GM12878 (cell line): ENCODE measurements around the gene MAGI2. TPM values are rescaled to one million over a fixed set of nuclear protein-coding genes. Genes with fewer than 3 reads are reported as not detected.

Experiments
- ATAC-seq: fragments of 200-7000 bp; cut with Tn5 transposase; 3 replicates; pipeline ENCODE4 v1.9.1; 2020; ENCODE audit warnings: mild to moderate bottlenecking, moderate library complexity
- BruUV-seq: library from RNA; stranded (reverse); fragments of 400-500 nt; replicated peaks from 2 replicates; lab custom pipeline; 2021; lab: Mats Ljungman, UMichigan
- CTCF ChIA-PET: fragments of 300-600 bp; sonication (Branson Sonifier 250); formaldehyde crosslinking; extraction: SDS; loops from one replicate; lab custom pipeline; 2021; ENCODE audit warnings: inconsistent platforms; lab: Yijun Ruan, JAX
- POLR2A ChIA-PET: fragments of 350-600 bp; formaldehyde crosslinking; extraction: SDS; loops from one replicate; lab custom pipeline; 2021; ENCODE audit warnings: inconsistent platforms; lab: Charles Lee
- RAD21 ChIA-PET: fragments of 300-600 bp; sonication (Branson Sonifier 250); formaldehyde crosslinking; loops from one replicate; lab custom pipeline; 2023; ENCODE audit warnings: antibody characterized with exemption; ENCODE audit not compliant: unreplicated experiment; lab: Charles Lee
- SMC1A ChIA-PET: fragments of 300-600 bp; sonication (Branson Sonifier 250); formaldehyde crosslinking; loops from one replicate; lab custom pipeline; 2023; ENCODE audit not compliant: unreplicated experiment, uncharacterized antibody; lab: Charles Lee
- DNase-seq: peaks from one replicate; pipeline ENCODE4 v3.0.0-alpha.2; 2011; ENCODE audit warnings: low read depth, low spot score
- FAIRE-seq: peaks from 3 replicates; lab custom pipeline; 2011; peaks lifted over from hg19 to GRCh38; lab: Jason Lieb, UNC
- H2AFZ ChIP-seq: 2 replicates; pipeline ENCODE4 v1.6.0; 2011; ENCODE audit warnings: low read depth, low read length, control low read depth; ENCODE audit not compliant: control insufficient read depth
- H3K27ac ChIP-seq: 2 replicates; pipeline ENCODE4 v1.5.1; 2011; ENCODE audit warnings: control low read depth; ENCODE audit not compliant: control insufficient read depth, insufficient read depth
- H3K27me3 ChIP-seq, 2 experiments: replicated peaks in 1 of 2; 2 replicates each; pipeline versions ENCODE4 v1.6.0 to v1.6.1; 2011; ENCODE audit warnings: low read length in 1 of 2; ENCODE audit not compliant: control insufficient read depth in 2 of 2, insufficient read depth in 2 of 2
- H3K36me3 ChIP-seq, 2 experiments: 2 replicates each; pipeline ENCODE4 v1.5.1; 2011; ENCODE audit warnings: low read length in 1 of 2; ENCODE audit not compliant: control insufficient read depth in 2 of 2, insufficient read depth in 2 of 2
- H3K4me1 ChIP-seq: 2 replicates; pipeline ENCODE4 v1.6.1; 2011; ENCODE audit warnings: mild to moderate bottlenecking, low read length, moderate library complexity, mixed read lengths; ENCODE audit not compliant: control insufficient read depth, insufficient read depth
- H3K4me2 ChIP-seq: 2 replicates; pipeline ENCODE4 v1.6.0; 2011; ENCODE audit warnings: control low read depth; ENCODE audit not compliant: control insufficient read depth, insufficient read depth
- H3K4me3 ChIP-seq: fragments of 200-600 bp; sonication (generic); 2 replicates; pipeline ENCODE4 v1.5.1; 2016
- H3K79me2 ChIP-seq: 2 replicates; pipeline ENCODE4 v1.6.0; 2011; ENCODE audit warnings: low read length; ENCODE audit not compliant: control insufficient read depth, insufficient read depth
- H3K9ac ChIP-seq: 2 replicates; pipeline ENCODE4 v1.8.0; 2011; ENCODE audit warnings: low read length, control low read depth, mixed read lengths; ENCODE audit not compliant: control insufficient read depth, insufficient read depth
- H3K9me3 ChIP-seq: replicated peaks from 3 replicates; pipeline ENCODE4 v1.5.1; 2011; ENCODE audit warnings: mild to moderate bottlenecking, low read length; ENCODE audit not compliant: control insufficient read depth, insufficient read depth
- H4K20me1 ChIP-seq: 2 replicates; pipeline ENCODE4 v1.6.0; 2011; ENCODE audit not compliant: control insufficient read depth, insufficient read depth
- ATF3 ChIP-seq: IDR thresholded peaks from 2 replicates; pipeline ENCODE4 v1.6.1; 2011; ENCODE audit warnings: low read depth, mild to moderate bottlenecking, low read length, moderate library complexity, borderline replicate concordance; ENCODE audit errors: extremely low read depth
- CBFB ChIP-seq: IDR thresholded peaks from 2 replicates; pipeline ENCODE4 v1.6.1; 2016; ENCODE audit warnings: antibody characterized with exemption, low read depth
- DPF2 ChIP-seq: fragments of 450-650 bp; IDR thresholded peaks from 2 replicates; pipeline ENCODE4 v1.6.1; 2017; ENCODE audit warnings: mild to moderate bottlenecking
- GABPA ChIP-seq: IDR thresholded peaks from 2 replicates; pipeline ENCODE4 v1.6.1; 2014; ENCODE audit warnings: antibody characterized with exemption, low read depth, mild to moderate bottlenecking, inconsistent platforms
- HCFC1 ChIP-seq: fragments of 150-350 bp; IDR thresholded peaks from 2 replicates; pipeline ENCODE4 v1.6.1; 2014; ENCODE audit warnings: low read length
- HDAC6 ChIP-seq: fragments of 200-600 bp; sonication (generic); IDR thresholded peaks from one replicate; pipeline ENCODE4 v1.8.0; 2017; ENCODE audit warnings: antibody characterized with exemption; ENCODE audit not compliant: unreplicated experiment
- HDGF ChIP-seq: fragments of 450-650 bp; IDR thresholded peaks from 2 replicates; pipeline ENCODE4 v1.6.1; 2016; ENCODE audit warnings: antibody characterized with exemption
- KDM1A ChIP-seq: fragments of 200-600 bp; sonication (generic); IDR thresholded peaks from 2 replicates; pipeline ENCODE4 v1.6.1; 2016; ENCODE audit warnings: borderline replicate concordance
- MLLT1 ChIP-seq: fragments of 450-650 bp; IDR thresholded peaks from 2 replicates; pipeline ENCODE4 v1.6.1; 2016; ENCODE audit warnings: mild to moderate bottlenecking
- PAX8 ChIP-seq: fragments of 450-650 bp; IDR thresholded peaks from 2 replicates; pipeline ENCODE4 v1.6.1; 2017; ENCODE audit warnings: mild to moderate bottlenecking, moderate library complexity
- PRDM15 ChIP-seq: fragments of 450-650 bp; formaldehyde crosslinking; IDR thresholded peaks from 2 replicates; pipeline ENCODE4 v1.4.0; 2020; ENCODE audit warnings: mild to moderate bottlenecking, moderate library complexity
- RAD51 ChIP-seq: fragments of 450-650 bp; IDR thresholded peaks from 2 replicates; pipeline ENCODE4 v1.6.1; 2016; ENCODE audit warnings: moderate library complexity, mild to moderate bottlenecking, inconsistent platforms
- SMARCA5 ChIP-seq: fragments of 450-650 bp; IDR thresholded peaks from 2 replicates; pipeline ENCODE4 v1.6.1; 2017; ENCODE audit warnings: mild to moderate bottlenecking
- SMC3 ChIP-seq: IDR thresholded peaks from 2 replicates; pipeline ENCODE4 v1.6.1; 2011; ENCODE audit warnings: low read length, improper control_type of control experiment, borderline replicate concordance
- whole genome bisulfite sequencing: methylation state at CpG from one replicate; pipeline ENCODE4 v1.1.6; 2016; ENCODE audit warnings: low lambda C conversion rate; ENCODE audit not compliant: insufficient replicate concordance, insufficient coverage; ENCODE audit errors: missing lambda C conversion rate; 5-methylcytosine and 5-hydroxymethylcytosine counted together
- in situ Hi-C: fragments of 300-500 bp; cut with MboI; formaldehyde crosslinking; loops from 9 replicates; pipeline ENCODE4 v1.14.3; 2018; ENCODE audit warnings: mixed read lengths
- intact Hi-C: fragments of 100-400 bp; cut with micrococcal nuclease; formaldehyde crosslinking; loops from one replicate; pipeline ENCODE4 v1.14.2; 2022; ENCODE audit not compliant: unreplicated experiment
- polyA plus RNA-seq, 11 experiments: library from polyadenylated mRNA; depleted of rRNA in 4 of 11; unstranded in 6 of 11; stranded (reverse) in 5 of 11; fragments of >200 nt; fragmentation: Nextera tagmentation in 4 of 11; fragmentation: Illumina TruSeq in 1 of 11; extraction: Ambion mirVana in 4 of 11; extraction: Trizol in 1 of 11; gene quantifications; 1 replicate in 1 of 11; 2 replicates in 10 of 11; pipeline versions ENCODE4 v1.2.1 to v1.2.3, GENCODE V29; 2011 to 2016; ENCODE audit warnings: inconsistent platforms in 2 of 11, missing spikeins in 2 of 11, low read depth in 1 of 11
- total RNA-seq, 4 experiments: library from RNA; depleted of rRNA in 3 of 4; stranded (reverse); fragments of >200 nt in 3 of 4; fragmentation: Illumina TruSeq in 1 of 4; extraction: Trizol in 1 of 4; gene quantifications; 2 replicates each; pipeline versions ENCODE4 v1.2.1 to v1.2.3, GENCODE V29; 2013 to 2021
- TF ChIP-seq, protein P1 (sequence below): fragments of 450-650 bp; IDR thresholded peaks from 2 replicates; pipeline ENCODE4 v1.6.1; 2017; ENCODE audit warnings: mild to moderate bottlenecking, moderate library complexity
- TF ChIP-seq, protein P2 (sequence below): fragments of 450-650 bp; IDR thresholded peaks from 2 replicates; pipeline ENCODE4 v1.6.1; 2014; ENCODE audit warnings: mild to moderate bottlenecking

MAGI2 gene
- total and polyA plus RNA-seq, 10 of the 15 experiments (the other 5 are each of a cell fraction or from before 2014, with no cell fraction given) = 0.01 to 0.31 (median 0.05) TPM; not detected in 2

GRCh38 chr7:79046061-79046460 lies 407.4 kb downstream of the MAGI2 start:
- H3K9ac ChIP-seq = no peak overlapping the region
- no peak for FAIRE-seq
- TF ChIP-seq HCFC1 = no peak
- TF ChIP-seq HDAC6 = no peak
- TF ChIP-seq KDM1A = no peak
- no peak for TF ChIP-seq PAX8
- no peak for TF ChIP-seq DPF2
- TF ChIP-seq SMC3 = no peak
- TF ChIP-seq CBFB = no peak
- no peak for TF ChIP-seq HDGF
- no peak for TF ChIP-seq ATF3
- TF ChIP-seq, protein P1, sequence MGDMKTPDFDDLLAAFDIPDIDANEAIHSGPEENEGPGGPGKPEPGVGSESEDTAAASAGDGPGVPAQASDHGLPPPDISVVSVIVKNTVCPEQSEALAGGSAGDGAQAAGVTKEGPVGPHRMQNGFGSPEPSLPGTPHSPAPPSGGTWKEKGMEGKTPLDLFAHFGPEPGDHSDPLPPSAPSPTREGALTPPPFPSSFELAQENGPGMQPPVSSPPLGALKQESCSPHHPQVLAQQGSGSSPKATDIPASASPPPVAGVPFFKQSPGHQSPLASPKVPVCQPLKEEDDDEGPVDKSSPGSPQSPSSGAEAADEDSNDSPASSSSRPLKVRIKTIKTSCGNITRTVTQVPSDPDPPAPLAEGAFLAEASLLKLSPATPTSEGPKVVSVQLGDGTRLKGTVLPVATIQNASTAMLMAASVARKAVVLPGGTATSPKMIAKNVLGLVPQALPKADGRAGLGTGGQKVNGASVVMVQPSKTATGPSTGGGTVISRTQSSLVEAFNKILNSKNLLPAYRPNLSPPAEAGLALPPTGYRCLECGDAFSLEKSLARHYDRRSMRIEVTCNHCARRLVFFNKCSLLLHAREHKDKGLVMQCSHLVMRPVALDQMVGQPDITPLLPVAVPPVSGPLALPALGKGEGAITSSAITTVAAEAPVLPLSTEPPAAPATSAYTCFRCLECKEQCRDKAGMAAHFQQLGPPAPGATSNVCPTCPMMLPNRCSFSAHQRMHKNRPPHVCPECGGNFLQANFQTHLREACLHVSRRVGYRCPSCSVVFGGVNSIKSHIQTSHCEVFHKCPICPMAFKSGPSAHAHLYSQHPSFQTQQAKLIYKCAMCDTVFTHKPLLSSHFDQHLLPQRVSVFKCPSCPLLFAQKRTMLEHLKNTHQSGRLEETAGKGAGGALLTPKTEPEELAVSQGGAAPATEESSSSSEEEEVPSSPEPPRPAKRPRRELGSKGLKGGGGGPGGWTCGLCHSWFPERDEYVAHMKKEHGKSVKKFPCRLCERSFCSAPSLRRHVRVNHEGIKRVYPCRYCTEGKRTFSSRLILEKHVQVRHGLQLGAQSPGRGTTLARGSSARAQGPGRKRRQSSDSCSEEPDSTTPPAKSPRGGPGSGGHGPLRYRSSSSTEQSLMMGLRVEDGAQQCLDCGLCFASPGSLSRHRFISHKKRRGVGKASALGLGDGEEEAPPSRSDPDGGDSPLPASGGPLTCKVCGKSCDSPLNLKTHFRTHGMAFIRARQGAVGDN = no peak
- TF ChIP-seq SMARCA5 = no peak
- TF ChIP-seq, protein P2, sequence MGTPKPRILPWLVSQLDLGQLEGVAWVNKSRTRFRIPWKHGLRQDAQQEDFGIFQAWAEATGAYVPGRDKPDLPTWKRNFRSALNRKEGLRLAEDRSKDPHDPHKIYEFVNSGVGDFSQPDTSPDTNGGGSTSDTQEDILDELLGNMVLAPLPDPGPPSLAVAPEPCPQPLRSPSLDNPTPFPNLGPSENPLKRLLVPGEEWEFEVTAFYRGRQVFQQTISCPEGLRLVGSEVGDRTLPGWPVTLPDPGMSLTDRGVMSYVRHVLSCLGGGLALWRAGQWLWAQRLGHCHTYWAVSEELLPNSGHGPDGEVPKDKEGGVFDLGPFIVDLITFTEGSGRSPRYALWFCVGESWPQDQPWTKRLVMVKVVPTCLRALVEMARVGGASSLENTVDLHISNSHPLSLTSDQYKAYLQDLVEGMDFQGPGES = no peak
- no peak for TF ChIP-seq RAD51
- TF ChIP-seq PRDM15 = no peak
- no peak for TF ChIP-seq GABPA
- no peak for TF ChIP-seq MLLT1

More at GRCh38 chr7:79046061-79046460, 407.4 kb downstream of the MAGI2 start:
- Histone ChIP-seq H3K27ac (no peak overlapping the region), H3K4me2 (no peak overlapping the region), H3K4me1 (no peaks in the 10 kb centered on the region), H3K9me3 (no peaks in the 10 kb centered on the region), H3K36me3 (no peaks in the 10 kb centered on the region), H3K27me3 (no peaks in the 10 kb centered on the region), H3K4me3 (no peak overlapping the region), H2AFZ (no peak overlapping the region), H4K20me1 (no peaks in the 10 kb centered on the region), H3K79me2 (no peaks in the 10 kb centered on the region)
- ATAC-seq (no peak), DNase-seq (no peak)
- SMC1A ChIA-PET = no interaction called here
- 19% methylated on average over 2 of the region's 2 CpGs for whole genome bisulfite sequencing
- POLR2A ChIA-PET = no interaction called here
- in situ Hi-C loops (no loop called here), intact Hi-C loops (no loop called here)
- BruUV-seq = no TSS peak
- RAD21 ChIA-PET = no interaction called here
- CTCF ChIA-PET = no interaction called here
